ENCODE data around the gene VASH2.
"Not testable (repeated sequence)": the region's sequence is repeated elsewhere in the genome, so short reads cannot be mapped to it uniquely, and the experiment has no call there.

Gene VASH2

DNA sequence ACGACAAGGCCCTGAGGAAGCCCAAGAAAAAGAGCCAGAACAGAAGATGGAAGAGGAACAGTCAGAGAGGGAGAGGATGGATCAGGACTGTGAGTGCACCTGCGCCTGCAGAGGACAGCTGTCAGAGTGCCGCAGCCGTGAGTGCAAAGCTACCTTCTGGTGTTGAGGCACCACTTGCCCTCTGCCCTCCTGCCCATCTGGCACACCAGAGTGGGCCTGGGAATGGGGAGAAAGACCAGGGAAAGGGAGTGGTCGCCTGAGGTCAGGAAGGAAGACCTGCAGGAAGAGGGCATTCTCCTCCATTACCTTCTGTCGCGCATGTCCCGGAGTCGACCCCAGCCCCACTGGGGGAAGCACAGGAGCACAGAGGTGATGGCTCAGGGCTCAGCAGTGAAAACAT, 26.2 kb downstream of the VASH2 start:
- no peak overlapping the region for H3K4me3 ChIP-seq (ENCODE audit: low read length)
- no peak for DNase-seq (ENCODE audit: low read depth, low spot score)

DNA sequence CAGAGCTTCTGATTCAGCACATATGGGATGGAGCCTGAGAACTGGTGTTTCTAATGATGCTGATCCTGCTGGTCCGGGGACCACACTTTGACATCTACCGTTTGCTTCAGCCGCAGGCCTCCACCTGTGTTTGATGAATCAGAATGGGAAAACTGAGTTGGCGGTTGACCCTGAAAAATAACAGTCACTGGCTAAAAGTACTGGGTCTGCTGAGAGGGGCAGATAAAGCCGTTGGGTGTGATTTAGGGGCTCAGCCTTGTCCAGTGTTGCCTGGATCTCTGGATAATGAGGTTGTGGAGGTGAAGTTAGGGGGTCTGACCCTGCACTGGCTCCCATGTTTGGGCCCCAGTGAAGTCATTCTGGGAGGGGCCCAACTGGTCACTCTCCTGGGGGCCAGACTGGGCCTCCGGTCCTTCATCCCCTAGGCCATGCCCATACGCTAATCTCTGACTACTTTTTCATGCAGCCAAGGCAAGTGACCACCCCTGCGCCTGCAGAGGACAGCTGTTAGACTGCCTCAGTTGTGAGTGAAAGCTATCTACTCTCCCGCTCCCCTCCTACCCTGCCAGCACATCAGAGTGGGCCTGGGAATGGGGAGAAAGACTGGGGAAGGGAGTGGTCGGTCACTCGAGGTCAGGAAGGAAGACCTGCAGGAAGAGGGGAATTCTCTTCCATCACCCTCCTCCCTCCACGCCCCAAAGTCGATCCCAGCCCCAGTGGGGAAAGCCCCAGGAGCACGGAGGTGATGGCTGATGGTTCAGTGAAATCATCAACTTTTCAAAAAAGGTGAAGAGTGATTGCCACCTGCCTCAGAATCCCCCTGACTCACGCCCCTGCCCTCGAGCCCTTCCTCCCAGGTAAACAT, 27.7 kb downstream of the VASH2 start:
- no peak overlapping the region for H3K4me3 ChIP-seq (ENCODE audit: low read length)
- no peak for DNase-seq (ENCODE audit: low read depth, low spot score)

DNA sequence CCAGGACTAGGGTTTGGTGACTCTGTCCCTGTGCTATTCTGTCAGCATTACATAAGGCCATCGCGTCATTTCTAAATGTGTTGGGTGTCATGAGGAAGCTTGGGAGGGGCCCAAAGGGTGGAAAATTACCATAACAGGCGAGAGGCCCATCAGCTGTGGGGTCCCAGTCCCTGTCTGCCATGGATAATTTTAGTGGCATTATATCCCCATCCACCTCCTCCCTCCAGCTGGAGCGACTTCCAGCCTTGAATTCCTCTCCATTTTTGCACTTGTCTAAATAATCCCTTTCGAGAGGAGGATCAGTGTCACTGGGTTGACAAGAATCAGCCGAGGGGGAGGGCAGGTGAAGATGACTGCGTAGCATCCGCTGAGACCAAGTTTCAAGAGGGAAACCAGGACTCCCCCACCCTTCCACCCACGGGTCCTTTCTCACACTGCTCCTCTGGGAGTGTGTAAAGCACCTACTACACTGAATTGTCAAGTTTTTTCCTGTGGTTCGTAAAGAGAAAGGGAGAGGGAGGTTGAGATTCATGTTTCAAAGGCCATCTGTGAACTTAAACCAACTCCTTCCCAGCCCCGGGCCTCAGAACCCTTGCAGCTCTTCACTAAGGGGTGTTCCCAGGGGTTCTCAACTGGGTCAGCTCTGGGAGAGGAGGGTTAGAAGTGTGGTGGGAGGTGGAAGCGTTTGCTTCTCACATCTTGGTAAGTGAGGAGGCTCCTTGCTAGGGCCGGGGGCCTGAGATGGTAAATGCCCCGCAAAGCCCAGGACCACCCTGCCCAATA, 29.2 kb downstream of the VASH2 start:
- no peak for DNase-seq (ENCODE audit: low read depth, low spot score)
- no peak overlapping the region for H3K4me3 ChIP-seq (ENCODE audit: low read length)

DNA sequence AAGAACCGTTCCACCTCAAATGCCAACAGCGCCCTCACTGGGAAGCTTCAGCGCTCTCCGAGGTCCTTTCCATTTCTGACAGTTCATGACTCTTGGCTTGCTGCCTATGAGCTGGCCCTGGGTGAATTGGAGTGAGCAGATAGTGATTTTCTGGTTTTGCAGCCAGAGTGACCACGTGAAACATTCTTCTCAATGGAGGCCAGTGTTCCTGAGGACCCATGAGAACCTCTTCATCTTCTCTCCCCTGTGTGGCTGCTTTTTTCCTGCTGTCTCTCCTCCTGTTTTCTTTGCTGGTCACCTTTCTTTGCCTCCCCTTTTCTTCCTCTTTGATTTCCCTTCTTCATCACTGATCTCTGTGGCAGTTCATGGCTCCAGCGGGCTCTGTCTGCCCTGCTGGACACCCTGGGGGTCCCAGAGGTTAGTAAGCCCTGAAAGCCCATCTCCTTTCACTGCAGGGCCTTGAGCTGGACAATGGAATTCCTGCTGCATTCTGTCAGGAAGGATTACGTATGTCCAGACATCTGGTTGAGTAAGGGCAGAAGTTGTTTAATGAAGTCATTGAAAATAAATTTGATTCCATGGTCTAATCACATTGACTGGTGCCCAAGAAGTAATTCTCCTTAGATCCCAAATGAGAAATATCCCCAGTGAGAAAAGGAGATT, 29.9 kb downstream of the VASH2 start:
- H3K4me3 ChIP-seq (ENCODE audit: low read length): no peak overlapping the region
- no peak for DNase-seq (ENCODE audit: low read depth, low spot score)

DNA sequence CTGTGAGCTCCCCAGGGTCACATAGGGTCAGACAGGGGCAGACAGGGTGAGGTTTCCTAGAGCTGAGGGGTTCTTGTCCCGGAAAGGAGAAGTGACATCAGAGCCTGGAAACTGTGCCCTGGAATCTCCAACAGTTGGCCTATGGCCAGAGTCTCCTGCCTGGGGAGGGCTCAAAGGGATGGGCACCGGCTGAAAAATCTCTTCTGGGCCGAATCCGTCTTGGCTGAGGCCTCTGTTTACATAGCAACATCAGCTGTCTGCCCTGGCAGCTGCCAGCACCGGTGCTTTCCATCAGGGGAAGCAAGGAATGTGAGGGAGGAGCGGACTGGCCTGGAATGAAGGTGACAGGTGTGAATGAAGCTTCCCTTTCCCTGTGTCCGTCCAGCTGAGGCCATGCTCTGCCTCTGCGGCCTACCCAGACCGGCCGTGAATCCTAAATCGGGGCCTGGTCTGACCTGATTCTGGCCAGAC, 30.7 kb downstream of the VASH2 start:
- DNase-seq (ENCODE audit: low read depth, low spot score): no peak
- H3K4me3 ChIP-seq (ENCODE audit: low read length): no peak overlapping the region

DNA sequence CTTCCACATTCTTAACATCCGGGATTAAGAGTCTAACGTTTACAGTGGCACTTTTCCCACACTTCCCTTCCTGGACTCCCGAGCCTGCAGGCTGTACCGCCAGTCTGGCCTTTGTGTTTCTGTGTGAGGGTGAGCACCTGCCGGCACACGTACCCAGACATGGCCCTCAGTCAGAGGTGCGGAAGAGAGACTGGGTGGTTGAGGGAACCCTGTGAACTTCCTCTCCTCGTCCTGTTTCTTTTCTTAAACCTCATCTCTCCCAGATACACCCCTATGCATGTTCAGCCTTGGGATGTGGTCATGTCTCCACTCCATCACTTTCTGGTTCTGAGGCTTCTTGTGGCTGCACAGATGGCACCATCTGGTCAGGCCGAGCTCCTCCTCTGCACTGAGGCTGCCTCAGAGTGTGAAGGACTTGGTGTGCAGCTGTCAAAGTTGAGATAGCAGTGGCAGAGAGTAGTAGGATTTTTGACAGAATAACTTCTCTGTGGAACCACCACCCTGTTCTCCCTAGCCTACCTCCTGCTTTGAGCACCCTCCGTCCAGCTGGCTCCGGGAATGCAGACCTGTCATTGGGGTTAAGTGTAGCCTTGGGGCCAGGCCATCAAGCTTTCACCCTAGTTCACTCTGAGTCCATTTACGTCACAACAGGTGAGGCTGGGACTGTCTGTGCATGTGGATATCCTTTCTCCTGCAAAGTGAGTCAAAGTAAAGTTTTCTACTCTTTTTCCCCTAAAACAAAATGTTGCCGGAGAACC, 31.4 kb downstream of the VASH2 start:
- DNase-seq (ENCODE audit: low read depth, low spot score): peak; percentile 84
- no peak overlapping the region for H3K4me3 ChIP-seq (ENCODE audit: low read length)

DNA sequence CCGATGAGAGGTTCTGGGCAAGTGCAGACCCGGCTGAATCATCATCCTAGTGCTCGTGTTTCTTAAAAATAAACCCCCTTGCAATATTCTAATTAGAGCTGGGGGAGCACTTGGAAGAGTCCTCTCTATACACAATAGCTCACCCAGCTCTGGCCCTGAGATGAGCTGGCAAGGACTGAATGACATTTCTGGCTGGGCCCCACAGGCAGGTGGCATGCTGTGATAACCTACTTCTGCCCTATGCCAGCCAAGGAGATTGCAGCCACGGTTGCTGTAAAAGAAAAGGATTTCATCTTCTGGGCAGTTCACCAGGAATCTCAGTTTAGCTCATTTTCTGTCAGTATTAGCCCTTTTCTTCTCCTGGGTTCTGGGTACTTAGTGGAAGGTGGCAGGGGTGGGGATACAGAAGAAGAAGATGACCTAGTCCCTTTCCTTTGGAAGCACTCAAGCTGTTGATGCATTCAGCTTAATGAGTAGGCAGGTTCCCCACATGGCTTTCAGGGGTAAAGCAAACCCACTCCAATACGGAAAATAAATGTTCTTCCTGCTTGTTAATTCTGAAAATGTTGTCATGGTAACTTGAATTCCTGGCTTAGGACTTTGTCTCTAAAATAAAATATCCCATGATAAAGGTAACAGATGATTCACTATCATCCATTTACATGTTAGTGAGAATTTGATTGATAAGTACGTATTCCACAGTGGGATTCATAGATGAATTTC, 32.2 kb downstream of the VASH2 start:
- no peak overlapping the region for H3K4me3 ChIP-seq (ENCODE audit: low read length)
- DNase-seq (ENCODE audit: low read depth, low spot score): no peak

DNA sequence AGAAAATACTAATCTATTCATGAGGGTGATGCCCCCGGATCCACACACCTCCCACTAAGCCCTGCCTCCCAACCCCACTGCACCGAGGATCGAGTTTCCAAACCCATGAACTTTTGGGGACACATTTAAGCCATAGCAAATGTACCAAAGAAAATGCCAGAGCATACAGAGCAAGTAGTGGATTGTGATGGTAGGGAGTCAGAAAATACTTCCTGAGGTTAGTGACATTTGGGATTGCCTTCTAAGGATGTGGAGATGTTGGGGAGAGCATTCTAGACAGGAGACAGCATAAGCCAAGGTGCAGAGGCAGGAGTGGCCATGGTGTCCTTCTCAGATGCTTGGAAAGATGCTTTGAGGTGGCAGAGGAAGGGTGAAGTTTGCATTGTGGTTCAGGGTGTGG, 33.1 kb downstream of the VASH2 start:
- H3K4me3 ChIP-seq (ENCODE audit: low read length): no peak overlapping the region
- DNase-seq (ENCODE audit: low read depth, low spot score): no peak

DNA sequence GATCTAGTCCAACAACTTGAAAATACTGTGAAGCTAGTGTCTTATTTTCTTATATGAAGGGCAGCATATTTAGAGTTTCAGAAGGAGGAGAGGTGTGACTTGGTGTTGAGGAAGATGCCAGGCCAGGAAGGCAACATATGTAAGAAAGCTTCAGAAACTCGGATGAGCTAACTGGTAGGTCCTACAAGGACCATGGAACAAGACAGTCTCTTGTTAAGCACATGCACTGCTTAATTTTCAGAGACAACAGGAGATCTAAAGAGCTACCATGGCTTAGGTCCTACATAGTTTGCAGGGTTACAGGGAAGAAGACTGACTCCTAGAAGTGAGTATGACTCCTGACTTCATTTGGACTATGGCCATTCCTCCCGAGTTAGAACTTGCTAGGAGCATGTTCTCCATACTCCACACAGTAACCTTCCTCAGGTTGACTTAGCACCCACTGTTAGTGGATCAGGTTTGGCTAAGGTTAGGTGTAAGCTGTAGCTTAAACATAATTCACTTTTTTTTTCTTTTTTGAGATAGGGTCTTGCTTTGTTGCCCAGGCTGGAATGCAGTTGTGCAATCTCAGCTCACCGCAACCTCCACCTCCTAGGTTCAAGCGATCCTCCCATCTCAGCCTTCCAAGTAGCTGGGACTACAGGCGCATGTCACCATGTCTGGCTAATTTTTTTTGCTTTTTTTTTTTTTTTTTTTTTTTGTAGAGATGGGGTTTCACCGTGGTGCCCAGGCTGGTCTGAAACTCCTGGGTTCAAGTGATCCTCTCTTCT, 34.4 kb downstream of the VASH2 start:
- no peak overlapping the region for H3K4me3 ChIP-seq (ENCODE audit: low read length)
- no peak for DNase-seq (ENCODE audit: low read depth, low spot score)

DNA sequence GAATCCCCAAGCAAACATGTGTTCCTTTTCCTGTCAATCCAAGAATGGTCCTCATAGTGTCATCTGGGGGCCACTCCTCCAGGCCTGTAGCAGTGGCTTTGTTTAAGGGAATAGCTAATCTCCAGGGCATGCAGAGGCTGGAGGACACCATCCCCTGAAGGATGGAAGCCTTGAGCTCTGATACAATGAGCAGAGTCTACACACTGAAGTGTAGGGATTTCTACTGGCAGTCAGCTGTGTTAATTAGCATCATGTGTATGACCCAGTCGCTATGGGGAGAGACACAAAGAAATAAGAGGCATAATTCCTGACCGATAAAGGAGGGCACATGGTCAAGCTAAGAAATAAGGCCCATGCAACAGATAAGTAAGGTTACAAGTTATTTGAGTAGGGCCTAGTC, 36.2 kb downstream of the VASH2 start:
- no peak for DNase-seq (ENCODE audit: low read depth, low spot score)
- no peak overlapping the region for H3K4me3 ChIP-seq (ENCODE audit: low read length)

DNA sequence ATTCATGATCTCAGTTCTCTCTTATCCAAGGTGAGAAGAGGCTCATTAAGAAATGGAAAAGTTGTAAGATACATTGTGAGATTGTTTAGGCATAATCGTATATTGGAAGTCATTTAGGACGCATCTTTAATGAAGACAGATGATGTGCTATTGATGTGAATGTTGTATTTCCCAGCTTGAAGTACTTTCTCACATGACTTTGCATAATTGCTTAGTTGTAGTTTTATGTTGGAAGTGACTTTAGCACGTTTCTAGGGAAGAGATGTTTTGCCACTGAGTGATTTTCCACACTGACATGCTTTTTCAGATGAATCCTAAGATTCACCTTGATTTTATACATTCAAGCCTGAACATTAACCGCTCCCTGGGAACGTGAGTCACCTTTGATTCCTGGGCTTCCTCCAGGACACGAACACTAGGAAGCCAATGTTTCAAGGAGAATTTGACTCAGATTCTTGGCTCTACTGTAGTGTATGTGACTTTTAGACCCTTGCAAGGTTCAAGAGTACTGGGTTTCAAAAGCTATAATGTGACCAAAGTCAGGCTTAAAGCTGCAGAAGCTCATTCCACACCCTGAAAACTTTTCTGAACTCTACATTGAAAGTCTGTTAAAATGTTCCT, 37.5 kb downstream of the VASH2 start:
- DNase-seq (ENCODE audit: low read depth, low spot score): no peak
- no peak overlapping the region for H3K4me3 ChIP-seq (ENCODE audit: low read length)

DNA sequence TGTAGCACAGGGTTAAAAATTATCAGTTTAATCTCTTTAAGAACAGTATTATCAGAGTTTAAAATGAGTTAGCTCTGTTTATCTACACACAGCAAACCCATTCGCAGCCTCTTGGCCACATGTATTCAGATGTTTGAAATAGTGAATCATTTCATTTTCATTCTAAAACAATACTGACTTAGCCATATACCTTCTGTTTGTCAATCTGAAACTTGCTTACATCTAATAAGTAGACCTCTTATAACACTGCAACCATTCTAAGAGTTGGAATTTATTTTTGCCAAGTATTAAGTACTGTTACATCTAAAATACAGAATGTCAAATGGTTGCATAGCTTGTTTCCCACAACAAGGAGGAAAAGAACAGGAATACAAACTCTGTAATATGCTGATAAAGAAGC, 39.9 kb downstream of the VASH2 start:
- no peak for DNase-seq (ENCODE audit: low read depth, low spot score)
- H3K4me3 ChIP-seq (ENCODE audit: low read length): no peak overlapping the region

DNA sequence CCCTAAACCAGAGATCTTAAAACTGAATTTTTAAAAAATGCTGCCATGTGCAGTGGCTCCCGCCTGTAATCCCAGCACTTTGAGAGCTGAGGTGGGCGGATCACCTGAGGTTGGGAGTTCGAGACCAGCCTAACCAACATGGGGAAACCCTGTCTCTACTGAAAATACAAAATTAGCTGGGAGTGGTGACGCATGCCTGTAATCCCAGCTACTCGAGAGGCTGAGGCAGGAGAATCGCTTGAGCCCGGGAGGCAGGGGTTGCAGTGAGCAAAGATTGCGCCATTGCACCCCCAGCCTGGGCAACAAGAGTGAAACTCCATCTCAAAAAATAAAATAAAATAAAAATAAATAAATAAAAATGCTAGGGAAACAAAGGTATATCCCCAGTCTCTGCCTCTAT, 43.6 kb downstream of the VASH2 start:
- not testable (repeated sequence) for H3K4me3 ChIP-seq (ENCODE audit: low read length)

DNA sequence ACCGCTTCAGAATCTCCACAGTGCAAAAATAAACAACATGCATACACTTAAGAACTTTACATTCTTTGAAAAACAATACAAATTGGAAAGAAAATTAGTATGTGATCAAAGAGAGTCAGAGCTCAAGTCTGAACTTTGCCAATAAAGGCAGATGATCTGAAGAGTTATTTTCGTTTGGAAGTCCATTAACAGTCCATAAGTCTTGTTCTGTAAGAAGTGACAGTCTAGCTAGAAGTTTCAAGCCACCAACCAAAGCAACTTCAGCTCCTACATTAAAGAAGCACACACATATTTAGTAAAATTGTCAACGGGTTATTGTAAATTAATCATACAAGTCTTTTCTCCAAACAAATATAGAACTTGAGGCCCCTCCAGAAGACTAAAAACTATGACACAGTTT, 44.6 kb downstream of the VASH2 start:
- DNase-seq (ENCODE audit: low read depth, low spot score): no peak
- H3K4me3 ChIP-seq (ENCODE audit: low read length): no peak overlapping the region

More for the DNA sequence above, 43.6 kb downstream of the VASH2 start:
- DNase-seq (ENCODE audit: low read depth, low spot score): not testable (repeated sequence)

DNA sequence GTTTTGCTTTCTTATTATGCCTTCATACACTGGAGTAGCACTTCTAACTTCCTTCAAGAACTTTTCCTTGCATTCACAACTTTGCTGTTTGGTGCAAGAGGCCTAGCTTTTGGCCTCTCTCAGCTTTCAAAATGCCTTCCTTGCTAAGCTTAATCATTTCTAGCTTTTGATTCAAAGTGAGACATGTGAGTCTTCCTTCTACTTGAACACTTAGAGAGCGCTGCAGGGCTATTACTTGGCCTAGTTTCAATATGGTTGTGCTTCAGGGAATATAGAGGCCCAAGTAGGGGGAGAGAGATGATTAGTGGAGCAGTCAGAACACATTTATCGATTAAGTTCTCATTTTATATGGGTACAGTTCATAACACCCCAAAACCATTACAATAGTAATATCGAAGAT, 52.9 kb downstream of the VASH2 start:
- no peak overlapping the region for H3K4me3 ChIP-seq (ENCODE audit: low read length)
- no peak for DNase-seq (ENCODE audit: low read depth, low spot score)

DNA sequence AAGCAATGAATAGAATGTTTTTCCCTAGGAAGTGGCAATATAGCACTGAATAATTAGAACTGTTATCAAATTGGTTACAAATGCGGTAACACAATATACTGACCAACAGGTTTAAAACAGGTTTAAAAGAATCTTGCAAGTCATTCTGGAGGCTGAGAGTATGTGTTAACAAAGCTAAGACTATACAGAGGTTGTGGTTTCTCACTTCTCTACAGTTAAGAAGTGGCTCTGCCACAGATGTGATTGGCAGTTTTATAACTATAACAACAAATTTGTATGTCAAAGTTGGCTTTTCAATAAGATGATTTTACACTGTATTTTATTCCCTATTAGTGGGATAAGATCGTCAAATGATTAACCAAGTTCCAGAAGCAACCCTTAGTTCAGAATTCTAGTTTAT, 58.2 kb downstream of the VASH2 start:
- peak; percentile 52 for DNase-seq (ENCODE audit: low read depth, low spot score)
- no peak overlapping the region for H3K4me3 ChIP-seq (ENCODE audit: low read length)

DNA sequence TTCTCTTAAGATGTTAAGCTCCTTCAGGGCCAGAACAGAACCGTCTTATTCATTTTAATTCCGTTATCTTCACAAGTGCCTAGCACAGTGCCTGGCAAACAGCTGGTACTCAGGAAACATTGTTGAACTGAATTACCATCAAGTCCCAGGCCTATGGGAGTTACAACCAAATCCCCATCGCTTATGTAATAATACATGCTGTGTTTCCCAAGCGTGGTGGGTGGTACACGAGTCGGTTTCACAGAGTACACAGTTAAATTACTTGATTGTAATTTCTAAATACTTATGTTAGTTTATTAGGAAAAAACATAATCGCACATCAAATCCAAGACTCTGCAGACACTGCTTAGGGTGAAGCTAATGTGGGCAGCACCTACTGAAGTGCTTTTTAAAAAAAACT, 64.3 kb downstream of the VASH2 start:
- DNase-seq (ENCODE audit: low read depth, low spot score): no peak
- H3K4me3 ChIP-seq (ENCODE audit: low read length): peak overlapping the region; percentile 79
